Right lobe of liver (tissue), 4 donors: ENCODE results near the gene ATP5PD.

ENCODE experiments used
- CTCF ChIP-seq, 4 donors: fragments of 200-600 bp in 3 of 4; fragments of 450-650 bp in 1 of 4; IDR thresholded peaks; one replicate each; pipeline versions ENCODE4 v1.5.1 to v1.8.0; 2016 to 2022; ENCODE audit warnings: antibody characterized with exemption in 4 of 4, mild to moderate bottlenecking in 2 of 4
- POLR2A ChIP-seq: fragments of 450-650 bp; IDR thresholded peaks from one replicate; pipeline ENCODE4 v1.6.1; 2017; ENCODE audit warnings: antibody characterized with exemption, mild to moderate bottlenecking
- donor health status: DM: no; HTN: no; CAD: no.
- donor health status: DM: no; HTN: no; CAD: no.
- donor health status: DM: no; HTN: yes; CAD: no.

- TF ChIP-seq CTCF (IDR thresholded peaks at IDR 0.05) (no peak), POLR2A (no peak)
Observed at GRCh38 chr17:75003957-75004355, 42.8 kb downstream of the ATP5PD start.
